NOMO-1 treated with DMSO at 0.1 percent for 48 hours (cell line): ENCODE results near the gene ZBTB34.
A peak's percentile ranks its signal among the peaks of the same experiment; 100 is the strongest.
"Not testable (repeated sequence)": the region's sequence is repeated elsewhere in the genome, so short reads cannot be mapped to it uniquely, and the experiment has no call there.

Experiments used
- DNase-seq: peaks from one replicate; lab custom pipeline; 2025; ENCODE audit not compliant: unreplicated experiment; lab: John Stamatoyannopoulos, UW

The ZBTB34 gene, protein sequence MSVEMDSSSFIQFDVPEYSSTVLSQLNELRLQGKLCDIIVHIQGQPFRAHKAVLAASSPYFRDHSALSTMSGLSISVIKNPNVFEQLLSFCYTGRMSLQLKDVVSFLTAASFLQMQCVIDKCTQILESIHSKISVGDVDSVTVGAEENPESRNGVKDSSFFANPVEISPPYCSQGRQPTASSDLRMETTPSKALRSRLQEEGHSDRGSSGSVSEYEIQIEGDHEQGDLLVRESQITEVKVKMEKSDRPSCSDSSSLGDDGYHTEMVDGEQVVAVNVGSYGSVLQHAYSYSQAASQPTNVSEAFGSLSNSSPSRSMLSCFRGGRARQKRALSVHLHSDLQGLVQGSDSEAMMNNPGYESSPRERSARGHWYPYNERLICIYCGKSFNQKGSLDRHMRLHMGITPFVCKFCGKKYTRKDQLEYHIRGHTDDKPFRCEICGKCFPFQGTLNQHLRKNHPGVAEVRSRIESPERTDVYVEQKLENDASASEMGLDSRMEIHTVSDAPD

DNA sequence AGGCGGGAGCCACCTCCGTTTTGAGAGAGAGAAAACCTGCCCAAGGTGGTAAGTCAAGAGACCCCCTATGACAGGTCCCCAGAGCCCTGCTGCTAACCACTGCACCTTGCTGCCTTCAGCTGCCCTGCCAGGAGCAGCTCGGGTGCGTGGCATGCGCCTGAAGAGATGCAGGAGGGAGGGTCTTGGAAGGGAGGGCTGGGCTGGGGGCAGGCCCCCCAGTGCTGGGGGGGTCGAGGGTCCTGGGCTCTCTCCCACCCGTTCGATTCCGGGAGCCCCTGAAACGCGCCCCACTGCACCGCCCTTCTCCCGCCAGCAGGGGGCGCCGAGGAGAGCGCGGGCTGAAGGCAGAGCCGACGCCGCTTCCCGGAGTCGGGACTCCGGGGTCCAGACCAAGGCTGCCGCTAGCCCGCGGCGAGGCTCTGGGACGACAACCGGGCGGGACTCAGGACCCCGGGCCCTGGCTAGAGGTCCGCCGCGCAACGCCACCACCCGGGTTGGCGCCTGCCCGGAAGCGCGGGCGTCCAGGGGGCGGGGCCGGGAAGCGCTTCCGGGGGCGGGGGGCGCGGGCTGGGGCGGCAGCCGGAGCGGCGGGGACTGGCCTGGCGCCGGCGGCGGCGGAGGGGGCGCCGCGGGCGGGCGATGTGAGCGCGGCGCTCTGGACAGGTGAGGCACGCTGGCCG is at the start of gene ZBTB34:
Gene ZBTB34, plus strand, starts transcription at position 563 of the 680 bp plus-strand sequence. CDS start 18,761 bp downstream, outside the sequence.
- peak; percentile 49 for DNase-seq

DNA sequence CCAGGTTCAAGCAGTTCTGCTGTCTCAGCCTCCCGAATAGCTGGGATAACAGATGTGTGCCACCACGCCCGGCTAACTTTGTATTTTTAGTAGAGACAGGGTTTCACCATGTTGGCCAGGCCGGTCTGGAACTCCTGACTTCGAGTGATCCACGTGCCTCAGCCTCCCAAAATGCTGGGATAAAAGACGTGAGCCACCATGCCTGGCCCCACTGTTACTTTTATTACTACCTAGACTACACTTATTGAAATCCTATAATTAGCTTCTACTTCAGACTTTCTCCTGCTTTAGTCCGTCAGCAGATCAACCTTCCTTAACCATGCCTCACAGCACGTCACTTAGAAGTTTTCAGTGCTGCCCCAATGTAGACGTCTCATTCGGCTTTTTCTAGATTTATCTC is 47.4 kb upstream of the ZBTB34 start:
- no peak for DNase-seq

DNA sequence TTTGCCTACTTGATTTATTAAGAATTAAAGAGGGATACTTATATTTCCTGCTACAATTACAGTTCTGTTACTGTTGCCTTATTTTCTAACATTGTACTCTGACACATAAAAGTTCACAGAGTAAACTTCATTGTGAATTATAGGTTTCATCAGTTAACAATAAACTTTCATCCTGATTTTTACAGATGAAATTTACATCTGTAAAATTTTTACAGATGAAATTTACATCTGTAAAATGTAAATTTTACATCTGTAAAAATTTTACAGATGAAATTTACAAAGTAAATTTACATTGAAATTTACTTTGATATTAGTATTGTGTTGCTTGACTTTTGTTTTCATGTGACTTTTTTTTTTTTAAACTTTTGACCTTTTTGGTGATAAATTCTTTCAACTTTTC is 46.3 kb upstream of the ZBTB34 start:
- DNase-seq = no peak

DNA sequence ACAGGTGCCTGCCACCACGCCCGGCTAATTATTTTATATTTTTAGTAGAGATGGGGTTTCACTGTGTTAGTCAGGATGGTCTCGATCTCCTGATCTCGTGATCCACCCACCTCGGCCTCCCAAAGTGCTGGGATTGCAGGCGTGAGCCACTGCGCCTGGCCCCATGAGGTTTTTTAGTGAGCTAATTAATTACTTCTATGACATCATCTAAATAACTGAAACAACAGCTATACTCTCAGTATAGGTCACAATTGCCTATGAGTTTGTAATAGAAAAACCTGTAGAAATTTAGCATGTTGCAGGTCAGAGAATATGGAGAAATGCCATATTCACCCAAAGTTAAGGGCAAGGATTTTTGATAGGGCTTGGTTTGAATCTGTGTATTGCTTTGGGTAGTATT is 42.8 kb upstream of the ZBTB34 start:
- not testable (repeated sequence) for DNase-seq

DNA sequence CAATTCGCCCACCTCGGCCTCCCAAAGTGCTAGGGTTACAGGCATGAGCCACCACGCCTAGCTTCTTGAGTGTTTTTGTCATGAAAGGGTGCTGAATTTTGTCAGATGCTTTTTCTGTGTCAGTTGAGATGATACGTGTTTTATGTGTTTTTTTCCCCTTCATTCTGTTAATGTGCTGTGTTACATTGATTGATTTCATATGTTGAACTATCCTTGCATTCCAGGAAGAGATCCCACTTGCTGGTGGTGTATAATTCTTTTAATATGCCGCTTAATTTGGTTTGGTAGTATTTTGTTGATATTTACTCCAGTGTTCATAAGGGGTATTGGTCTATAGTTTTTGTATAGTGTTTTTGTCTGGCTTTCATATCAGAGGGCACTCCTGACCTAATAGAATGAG is 42.0 kb upstream of the ZBTB34 start:
- DNase-seq = no peak

DNA sequence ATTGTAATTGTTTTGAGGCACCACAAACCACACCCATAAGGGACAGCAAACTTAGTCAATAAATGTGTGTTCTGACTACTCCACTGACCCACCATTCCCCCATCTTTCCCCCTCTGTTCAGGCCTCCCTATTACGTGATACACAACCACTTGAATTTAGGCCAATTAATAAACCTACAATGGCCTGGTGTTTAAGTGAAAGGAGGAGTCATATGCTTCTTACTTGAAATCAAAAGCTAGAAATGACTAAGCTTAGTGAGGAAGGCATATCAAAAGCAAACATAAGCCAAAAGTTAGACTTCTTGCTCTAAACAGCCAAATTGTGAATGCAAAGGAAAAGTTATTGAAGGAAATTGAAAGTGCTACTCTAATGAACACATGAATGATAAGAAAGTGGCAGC is 41.0 kb upstream of the ZBTB34 start:
- no peak for DNase-seq

DNA sequence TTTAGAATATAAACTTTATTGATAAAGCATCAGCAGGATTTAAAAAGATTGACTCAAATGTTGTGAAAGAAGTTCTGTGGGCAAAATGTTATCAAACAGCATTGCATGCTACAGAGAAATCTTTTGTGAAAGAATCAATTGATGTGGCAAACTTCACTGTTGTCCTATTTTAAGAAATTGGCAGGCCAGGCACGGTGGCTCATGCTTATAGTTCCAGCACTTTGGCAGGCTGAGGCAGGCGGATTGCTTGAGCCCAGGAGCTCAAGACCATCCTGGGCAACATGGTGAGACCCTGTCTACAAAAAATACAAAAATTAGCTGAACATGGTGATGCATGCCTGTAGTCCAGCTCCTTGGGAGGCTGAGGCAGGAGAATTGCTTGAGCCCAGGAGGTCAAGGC is 38.2 kb upstream of the ZBTB34 start:
- DNase-seq = no peak

DNA sequence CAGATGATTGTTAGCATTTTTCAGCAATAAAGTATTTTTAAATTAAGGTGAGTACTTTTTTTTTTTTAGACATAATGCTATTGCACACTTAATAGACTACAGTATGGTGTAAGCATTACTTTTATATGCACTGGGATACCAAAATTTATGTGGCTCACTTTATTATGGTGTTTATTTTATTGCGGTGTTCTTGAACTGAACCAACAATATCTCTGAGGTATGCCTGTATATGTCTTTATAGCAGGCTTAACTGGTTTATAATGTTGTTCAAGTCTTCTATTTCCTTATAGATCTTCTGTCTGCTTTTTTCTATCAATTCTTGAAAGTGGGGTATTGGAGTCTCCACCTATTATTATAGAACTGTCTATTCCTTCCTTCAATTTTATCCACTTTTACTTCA is 37.6 kb upstream of the ZBTB34 start:
- DNase-seq = no peak

DNA sequence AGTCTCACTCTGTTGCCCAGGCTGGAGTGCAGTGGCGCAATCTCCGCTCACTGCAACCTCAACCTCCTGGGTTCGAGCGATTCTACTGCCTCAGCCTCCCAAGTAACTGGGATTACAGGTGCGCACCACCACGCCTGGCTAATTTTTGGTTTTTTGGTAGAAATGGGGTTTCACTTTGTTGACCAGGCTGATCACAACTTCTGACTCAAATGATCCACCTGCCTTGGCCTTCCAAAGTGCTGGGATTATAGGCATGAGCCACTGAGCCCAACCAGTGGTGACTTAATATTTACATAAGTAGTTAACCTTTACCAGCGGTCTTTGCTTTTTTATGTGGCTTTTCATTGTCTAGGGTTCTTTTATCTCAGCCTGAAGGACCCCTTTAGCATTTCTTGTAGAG is 36.4 kb upstream of the ZBTB34 start:
- not testable (repeated sequence) for DNase-seq

DNA sequence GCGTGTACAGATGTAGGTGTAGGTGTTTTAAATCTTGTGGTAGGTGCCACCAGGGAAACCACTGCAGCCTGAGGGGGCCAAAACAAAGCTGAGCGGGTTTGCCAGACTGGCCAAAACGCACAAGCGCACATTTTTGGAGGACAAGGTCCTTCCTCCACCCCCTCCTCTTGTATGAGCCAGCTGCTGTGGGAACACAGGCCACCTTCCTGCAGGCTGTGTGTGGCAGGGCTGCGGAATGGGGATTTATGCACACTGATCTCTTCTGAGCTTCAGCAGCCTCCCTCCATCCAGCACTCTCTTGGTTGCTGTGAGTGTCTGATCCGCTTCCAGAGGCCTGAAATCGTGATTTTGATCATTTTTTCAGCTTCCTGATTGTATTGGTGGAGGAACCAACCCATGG is 33.2 kb upstream of the ZBTB34 start:
- DNase-seq = no peak

DNA sequence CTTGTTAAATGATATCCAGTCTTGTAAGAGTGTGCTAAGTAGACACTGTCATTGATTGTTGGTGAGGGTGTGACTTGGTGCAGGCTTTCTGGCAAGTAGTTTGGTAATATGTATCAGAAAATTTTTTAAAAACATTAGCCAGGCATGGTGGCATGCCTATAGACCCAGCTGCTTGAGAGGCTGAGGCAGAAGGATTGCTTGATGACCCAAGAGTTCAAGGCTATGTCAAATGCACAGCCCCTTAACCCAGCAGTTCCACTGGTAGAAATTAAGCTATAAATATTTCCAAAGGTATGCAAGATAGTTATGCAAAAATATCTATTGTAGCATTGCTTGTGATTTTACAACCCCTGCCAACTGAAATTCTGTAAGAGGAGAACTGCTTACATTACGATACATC is 31.4 kb upstream of the ZBTB34 start:
- no peak for DNase-seq

DNA sequence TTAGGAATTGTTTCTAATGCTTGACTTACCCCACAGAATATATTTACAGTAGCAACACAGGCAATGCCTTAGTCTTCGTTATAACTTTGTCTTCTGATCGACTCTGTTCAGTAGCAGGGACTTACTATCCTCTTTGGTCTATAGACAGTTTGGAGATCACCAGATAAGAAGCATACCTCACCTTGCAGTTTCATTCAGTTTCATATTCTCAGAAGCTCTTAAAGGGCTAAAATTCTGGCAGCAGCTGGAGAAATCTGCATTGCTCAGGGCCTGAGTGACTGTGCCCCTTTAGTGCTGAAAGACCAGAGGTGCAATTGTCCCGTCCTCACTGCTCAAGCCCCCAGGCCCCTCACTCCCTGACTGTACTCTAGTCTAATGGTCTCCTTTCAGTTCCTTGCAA is 29.6 kb upstream of the ZBTB34 start:
- DNase-seq = no peak

DNA sequence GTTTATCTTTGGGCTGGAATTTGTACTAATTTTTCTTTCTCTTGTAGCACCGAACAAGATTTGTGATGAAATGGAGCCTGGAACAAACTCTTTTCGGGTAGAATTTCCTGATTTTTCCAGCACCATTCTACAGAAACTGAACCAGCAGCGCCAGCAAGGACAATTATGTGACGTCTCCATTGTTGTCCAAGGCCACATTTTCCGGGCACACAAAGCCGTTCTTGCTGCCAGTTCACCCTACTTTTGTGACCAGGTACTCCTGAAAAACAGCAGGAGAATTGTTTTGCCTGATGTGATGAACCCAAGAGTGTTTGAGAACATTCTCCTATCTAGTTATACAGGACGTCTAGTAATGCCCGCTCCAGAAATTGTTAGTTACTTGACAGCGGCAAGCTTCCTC is 28.0 kb upstream of the ZBTB34 start:
- DNase-seq = no peak

DNA sequence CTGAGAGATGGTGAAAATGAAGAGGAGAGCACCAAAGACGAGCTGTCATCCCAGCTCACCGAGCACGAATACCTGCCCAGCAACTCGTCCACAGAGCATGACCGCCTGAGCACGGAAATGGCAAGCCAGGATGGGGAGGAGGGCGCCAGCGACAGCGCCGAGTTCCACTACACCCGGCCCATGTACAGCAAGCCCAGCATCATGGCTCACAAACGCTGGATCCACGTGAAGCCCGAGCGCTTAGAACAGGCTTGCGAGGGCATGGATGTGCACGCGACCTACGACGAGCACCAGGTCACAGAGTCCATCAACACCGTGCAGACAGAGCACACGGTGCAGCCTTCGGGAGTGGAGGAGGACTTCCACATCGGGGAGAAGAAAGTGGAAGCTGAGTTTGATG is 27.4 kb upstream of the ZBTB34 start:
- no peak for DNase-seq

DNA sequence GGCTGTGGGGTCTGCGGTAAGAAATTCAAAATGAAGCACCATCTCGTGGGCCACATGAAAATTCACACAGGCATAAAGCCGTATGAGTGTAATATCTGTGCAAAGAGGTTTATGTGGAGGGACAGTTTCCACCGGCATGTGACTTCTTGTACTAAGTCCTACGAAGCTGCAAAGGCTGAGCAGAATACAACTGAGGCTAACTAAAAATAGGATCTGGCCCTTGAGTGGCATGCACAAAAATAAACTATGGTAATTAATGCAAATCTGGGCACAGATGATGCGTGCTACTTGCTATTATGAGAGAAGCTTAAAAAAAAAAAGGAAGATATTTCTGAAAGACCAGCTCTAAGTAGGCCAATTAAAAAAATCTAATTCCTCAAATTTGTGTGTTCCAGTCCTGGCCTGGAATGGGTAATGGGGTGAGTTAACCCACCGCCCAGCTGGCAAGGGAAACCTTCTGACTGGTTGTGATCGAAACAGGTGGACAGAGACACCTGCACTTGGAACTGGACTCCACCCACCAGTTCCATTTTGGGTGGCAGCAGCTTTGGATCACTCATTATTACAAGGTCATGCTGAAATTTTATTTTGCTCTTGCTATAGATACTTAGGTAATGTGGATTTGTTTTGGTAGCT is 26.6 kb upstream of the ZBTB34 start:
- DNase-seq = no peak

DNA sequence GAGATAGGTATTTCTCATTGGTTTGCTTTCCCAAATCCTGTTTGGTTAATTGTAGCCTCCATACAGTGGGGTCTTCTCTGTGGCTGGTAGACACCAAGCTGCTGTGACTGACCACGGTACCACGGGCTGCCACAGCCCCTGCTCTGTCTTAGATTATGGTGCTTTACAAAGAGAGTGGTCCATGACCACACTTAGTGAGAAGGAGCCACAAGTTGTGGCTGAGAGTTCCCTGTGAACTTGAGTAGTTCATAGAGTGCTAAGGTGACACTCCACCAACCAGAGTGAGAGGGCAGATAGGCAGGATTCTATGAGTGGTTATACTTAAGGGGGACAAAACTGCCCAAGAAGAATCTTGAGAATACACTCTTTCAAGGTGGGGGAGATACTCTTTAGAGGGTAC is 25.8 kb upstream of the ZBTB34 start:
- DNase-seq = no peak

DNA sequence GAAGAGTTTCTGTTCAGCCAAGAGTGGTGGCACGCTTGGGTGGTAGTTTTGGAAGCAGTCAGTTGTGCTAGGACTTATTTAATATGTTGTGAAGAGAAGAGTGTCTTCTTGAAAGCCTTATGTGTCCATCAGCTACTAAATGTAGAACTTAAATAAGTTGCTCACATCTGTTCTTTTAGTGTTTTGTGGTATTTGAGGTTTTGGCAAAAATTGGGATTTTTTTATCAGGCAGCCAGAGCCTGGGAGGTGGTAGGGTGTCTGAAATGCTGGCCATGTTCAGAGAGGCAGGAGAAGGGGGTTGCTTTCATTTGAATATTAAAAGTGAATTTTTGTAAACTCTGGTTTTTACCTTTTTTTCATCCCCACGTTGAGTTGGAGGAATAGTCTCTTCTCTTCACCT is 24.2 kb upstream of the ZBTB34 start:
- DNase-seq = no peak

DNA sequence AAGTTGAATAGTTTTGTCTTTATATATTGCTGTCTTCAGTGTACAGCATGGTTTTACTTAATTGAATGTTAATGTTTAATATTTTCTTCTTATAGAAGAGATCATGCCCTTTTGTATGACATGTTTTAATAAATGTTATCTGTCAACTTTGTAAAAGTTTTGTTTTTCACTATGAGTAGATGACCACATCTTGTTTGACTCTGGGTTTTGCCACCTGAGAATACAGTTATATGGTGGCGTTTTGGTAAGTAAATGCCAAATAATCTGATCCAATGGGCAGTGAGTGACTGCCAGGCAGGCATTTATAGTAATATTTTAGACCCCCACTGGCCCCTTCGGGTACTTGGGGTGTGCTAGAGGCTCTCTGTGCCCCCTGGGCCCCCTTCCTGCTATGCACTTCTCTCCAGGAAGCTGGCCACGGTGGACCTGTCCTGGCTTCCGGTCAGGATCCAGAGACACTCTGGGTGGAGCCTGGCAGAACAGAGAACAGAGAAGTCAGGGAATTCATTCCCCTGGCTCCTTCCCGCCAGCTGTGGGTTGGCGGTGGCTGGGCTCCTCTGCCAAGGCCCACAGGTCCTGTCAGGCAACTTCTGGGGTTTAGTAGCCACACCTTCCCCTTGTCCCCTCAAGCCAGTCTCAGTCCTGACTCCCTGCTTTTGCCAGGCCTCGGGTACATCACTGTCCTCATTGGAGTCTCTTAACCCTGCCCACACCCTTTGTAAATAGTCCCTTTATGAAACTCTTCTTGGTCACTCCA is 22.2 kb upstream of the ZBTB34 start:
- DNase-seq = no peak

DNA sequence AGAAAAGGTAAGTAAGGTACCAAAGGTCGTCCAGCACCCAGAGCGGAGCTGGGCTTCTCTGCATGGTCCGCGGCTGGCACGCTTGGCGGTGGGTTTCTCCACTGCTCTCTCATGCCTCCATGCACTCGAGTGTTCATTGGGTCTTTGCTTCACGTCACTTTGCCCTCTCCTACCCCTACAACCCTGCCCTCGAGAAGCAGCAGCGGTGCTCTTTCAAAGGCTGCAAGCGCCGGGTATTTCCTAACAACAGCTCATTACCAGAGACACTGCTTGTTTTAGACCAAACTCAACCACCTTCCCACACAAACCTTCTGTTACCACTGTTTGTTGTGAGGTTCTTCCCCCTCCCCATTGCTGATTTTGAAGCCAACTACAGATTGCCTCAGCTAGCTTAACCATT is 21.5 kb upstream of the ZBTB34 start:
- no peak for DNase-seq

DNA sequence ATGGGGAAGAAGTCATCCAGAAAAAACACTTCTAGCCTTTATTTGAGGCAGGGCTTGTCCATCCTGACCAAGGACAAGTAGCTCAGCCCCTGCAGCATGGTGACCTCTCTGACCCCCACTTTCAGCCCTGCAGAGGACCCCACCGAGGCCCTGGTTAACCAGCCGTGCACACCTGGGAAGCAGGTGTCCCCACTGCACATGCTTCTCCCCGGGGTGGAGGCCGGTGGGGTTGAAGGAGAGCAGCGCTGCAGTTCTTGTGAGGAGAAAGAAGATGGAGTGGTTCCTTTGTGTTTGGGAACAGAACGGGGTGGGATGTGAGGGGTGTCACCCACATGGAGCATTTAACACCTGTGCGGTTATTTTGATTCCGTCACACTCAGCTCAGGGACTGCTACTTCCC is 21.1 kb upstream of the ZBTB34 start:
- DNase-seq = no peak

DNA sequence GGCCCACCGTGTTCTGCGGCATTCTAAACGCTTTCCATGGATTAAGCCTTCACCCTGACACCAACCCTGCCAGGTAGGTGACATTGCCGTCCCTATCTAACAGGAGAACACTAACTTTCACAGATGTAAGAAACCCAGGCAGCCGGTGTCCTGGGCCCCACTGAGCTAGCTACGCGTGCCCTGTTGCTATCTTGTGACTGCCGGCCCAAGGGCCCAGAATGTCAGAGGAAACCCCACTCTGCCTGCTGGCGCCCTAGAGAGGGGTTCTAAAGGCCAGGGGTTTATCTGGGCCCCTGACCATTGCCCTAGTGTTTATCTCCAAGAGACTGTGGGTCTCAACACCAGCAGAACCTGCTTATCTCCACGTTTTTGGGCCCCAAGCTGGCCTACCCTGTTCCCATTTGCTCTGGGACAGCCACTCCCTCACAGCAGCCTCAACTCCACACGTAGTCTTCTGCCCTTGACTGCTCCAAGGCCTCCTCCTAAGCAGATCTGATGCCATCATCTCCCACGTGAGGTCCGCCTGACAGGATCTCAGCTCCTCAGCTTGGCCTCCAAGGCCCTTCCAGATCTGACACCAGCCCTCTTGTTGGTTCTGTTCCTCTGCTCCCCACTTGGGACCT is 18.1 kb upstream of the ZBTB34 start:
- DNase-seq = no peak
